ENCODE results near the gene ADCY9.
A peak's percentile ranks its signal among the peaks of the same experiment; 100 is the strongest.

The ADCY9 gene

GRCh38 chr16:4003166-4003565, 113.1 kb downstream of the ADCY9 start:
- DNase-seq (ENCODE audit: extremely low read depth, low read depth) = no peak
- TF ChIP-seq CTCF (IDR thresholded peaks at IDR 0.05; ENCODE audit: low read depth, low read length) = no peak

DNA sequence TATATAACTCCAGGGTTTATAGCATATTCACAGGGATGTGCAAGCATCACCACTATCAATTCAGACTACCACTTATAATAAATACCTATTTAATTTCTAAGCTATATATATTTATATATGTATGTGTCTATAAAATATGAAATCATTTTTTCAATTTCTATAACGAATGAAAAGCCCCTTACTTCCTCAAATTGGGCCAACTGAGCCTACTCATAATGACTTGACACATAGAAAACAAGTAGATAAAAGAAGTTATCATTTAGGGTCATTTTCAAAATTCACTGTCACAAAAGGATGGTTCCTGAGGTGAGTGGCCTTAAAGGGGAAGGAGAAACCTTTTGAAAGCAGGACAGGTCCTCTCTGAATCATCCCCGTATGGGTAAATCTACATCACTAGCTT, 114.1 kb downstream of the ADCY9 start:
- DNase-seq (ENCODE audit: extremely low read depth, low read depth) = no peak
- TF ChIP-seq CTCF (IDR thresholded peaks at IDR 0.05; ENCODE audit: low read depth, low read length) = no peak

DNA sequence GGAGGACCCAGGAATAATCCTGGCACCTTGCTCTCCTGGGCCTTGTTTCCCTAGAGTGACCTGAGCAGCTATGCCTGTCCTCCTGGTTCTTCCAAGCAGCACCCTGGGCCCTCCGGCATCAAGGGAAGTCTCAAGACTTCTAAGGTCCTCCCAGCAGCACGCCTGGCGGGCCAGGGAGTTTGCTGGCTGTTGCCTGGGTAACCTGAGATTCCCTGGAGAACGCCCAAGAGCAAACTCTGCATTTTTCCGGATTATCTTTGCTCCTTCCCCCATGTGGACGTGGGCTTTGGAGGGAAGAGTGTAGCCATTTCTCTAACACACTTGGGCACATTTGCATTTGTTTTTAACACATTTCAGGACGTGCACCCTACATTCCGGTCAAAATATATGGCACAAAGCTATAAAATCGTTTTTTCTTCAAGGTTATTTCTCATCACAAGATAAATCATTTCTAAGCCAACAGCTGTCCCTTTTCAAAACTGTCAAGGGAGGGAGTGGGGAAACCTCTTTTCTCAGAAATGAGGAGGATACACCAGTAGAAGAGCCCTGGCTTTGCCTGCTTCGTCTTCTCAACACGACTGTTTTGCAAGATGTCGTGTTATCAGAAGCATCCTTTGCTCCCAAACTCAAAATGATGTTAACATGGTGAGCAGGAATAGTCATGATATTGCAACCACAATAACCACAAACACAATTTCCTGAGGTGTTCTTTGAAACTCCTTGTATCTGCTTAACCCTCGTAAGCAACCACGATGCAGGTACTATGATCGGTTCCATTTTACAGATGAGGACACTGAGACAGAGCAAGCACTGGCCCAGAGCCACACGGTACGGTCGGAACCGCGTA, 116.5 kb downstream of the ADCY9 start:
- TF ChIP-seq CTCF (IDR thresholded peaks at IDR 0.05; ENCODE audit: low read depth, low read length) = no peak
- DNase-seq (ENCODE audit: extremely low read depth, low read depth) = peak; percentile 71

DNA sequence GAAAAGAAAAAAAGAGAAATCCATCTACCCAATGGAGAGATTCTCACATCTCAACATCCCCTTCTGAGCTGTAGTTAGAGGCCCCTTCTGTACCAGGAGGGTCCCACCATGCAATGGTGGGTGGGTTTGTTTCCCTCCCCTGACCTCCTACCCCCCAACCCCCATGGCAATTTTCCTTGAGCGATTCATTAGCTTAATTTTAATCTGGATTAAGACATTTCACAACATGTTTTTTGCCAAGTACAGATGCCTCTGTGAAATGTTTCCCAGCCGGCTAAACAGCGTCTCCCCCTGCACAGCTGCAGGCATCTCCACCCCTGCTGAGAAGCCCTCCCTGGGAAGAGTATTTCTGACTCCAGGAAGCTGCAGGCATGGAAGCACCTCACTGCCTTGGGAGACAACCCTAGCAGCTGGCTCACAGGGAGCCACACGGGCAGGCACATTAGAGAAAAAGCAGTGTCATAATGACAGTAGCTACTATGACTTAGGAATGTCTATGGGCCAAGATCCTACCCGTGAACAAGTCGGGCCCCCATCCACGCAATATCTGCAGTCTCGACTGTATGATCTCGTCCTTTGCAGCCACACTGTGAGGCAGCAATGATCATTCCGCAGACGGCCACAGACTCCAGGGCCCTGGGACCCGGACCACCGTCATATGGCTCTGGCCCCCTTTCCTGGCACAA, 117.3 kb downstream of the ADCY9 start:
- no peak for DNase-seq (ENCODE audit: extremely low read depth, low read depth)
- TF ChIP-seq CTCF (IDR thresholded peaks at IDR 0.05; ENCODE audit: low read depth, low read length) = peak; percentile 17

DNA sequence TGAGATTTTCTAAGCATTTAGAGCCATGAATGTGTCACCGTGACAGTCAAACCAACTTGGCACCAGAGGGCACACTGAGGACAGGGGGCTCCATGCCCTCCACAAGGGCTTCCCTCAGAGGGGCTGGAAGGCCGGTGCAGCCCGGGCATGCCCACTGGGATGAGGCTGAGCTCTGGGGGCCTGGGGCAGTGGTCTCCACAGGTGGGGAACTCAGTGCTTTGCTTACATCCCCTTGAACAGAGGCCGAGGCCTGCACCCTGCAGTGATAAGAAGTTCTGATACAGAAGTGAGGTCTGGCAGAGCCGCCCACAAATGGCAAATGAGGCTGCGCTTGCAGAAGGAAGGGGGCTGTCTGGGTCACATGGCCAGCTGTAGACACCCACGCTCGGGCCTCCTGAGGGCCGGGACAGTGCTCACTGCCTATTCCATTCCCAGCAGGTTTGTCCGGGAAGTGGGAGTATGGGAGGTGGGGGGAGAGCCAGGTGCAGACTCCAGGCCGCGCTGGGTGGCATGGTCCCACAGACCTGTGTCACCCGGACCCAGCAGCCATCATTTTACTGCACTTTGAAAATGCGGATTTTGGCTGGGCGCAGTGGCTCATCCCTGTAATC, 118.9 kb downstream of the ADCY9 start:
- no peak for TF ChIP-seq CTCF (IDR thresholded peaks at IDR 0.05; ENCODE audit: low read depth, low read length)
- no peak for DNase-seq (ENCODE audit: extremely low read depth, low read depth)

DNA sequence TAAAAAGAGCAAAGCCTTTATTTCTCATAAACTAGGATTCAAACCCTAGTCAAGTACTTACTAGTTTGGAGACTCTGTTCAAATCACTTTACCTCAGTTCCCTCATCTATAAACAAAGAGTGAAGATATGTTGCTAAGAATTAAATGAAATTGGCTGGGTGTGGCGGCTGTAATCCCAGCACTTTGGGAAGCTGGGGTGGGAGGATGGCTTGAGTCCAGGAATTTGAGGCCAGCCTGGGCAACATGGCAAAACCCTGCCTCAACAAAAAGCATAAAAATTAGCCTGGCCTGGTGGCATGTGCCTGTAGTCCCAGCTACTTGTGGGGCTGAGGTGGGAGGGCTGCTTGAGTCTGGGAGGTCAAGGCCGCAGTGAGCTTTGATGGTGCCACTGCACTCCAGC, 121.2 kb downstream of the ADCY9 start:
- TF ChIP-seq CTCF (IDR thresholded peaks at IDR 0.05; ENCODE audit: low read depth, low read length) = no peak
- DNase-seq (ENCODE audit: extremely low read depth, low read depth) = no peak
